Heart left ventricle (tissue), 16 donors: ENCODE measurements around the gene RPS6KB2. TPM values are rescaled to one million over a fixed set of nuclear protein-coding genes. Genes with fewer than 3 reads are reported as not detected.

ENCODE experiments used
- ATAC-seq, 4 donors: fragments of 200-7000 bp; cut with Tn5 transposase; one replicate each; pipeline ENCODE4 v1.9.1; 2020 to 2022; ENCODE audit warnings: moderate library complexity in 4 of 4, mild to moderate bottlenecking in 3 of 4, moderate number of reproducible peaks in 1 of 4
- DNase-seq, 5 donors: peaks; one replicate each; pipeline ENCODE4 v3.0.0-alpha.2; 2020
- H3K27ac ChIP-seq, 12 donors: fragments of 200-600 bp; sonication (generic) in 4 of 12; one replicate each; pipeline versions ENCODE4 v1.5.0 to v1.8.0; 2016 to 2022; ENCODE audit warnings: mild to moderate bottlenecking in 2 of 12
- H3K27me3 ChIP-seq, 9 donors: fragments of 200-600 bp; sonication (generic) in 2 of 9; one replicate each; pipeline versions ENCODE4 v1.5.1 to v1.8.0; 2016 to 2022; ENCODE audit warnings: mild to moderate bottlenecking in 3 of 9
- H3K36me3 ChIP-seq, 9 donors: fragments of 200-600 bp; sonication (generic) in 2 of 9; one replicate each; pipeline versions ENCODE4 v1.5.0 to v1.8.0; 2018 to 2022; ENCODE audit warnings: mild to moderate bottlenecking in 2 of 9
- H3K4me1 ChIP-seq, 12 donors: fragments of 200-600 bp; sonication (generic) in 4 of 12; one replicate each; pipeline versions ENCODE4 v1.5.0 to v1.8.0; 2016 to 2022; ENCODE audit warnings: mild to moderate bottlenecking in 3 of 12
- H3K4me3 ChIP-seq, 12 donors: fragments of 200-600 bp; sonication (generic) in 4 of 12; one replicate each; pipeline versions ENCODE4 v1.5.0 to v1.8.0; 2017 to 2022; ENCODE audit warnings: mild to moderate bottlenecking in 9 of 12, moderate library complexity in 4 of 12
- H3K9me3 ChIP-seq, 12 donors: fragments of 200-600 bp; sonication (generic) in 4 of 12; one replicate each; pipeline versions ENCODE4 v1.5.0 to v1.8.0; 2016 to 2022; ENCODE audit warnings: mild to moderate bottlenecking in 1 of 12
- POLR2A ChIP-seq, 2 donors: fragments of 450-650 bp; IDR thresholded peaks; one replicate each; pipeline ENCODE4 v1.6.1; 2017; ENCODE audit warnings: antibody characterized with exemption in 2 of 2, mild to moderate bottlenecking in 2 of 2, moderate library complexity in 2 of 2
- WGBS, 4 donors: extraction: QIAGEN DNeasy Blood & Tissue Kit in 2 of 4; methylation state at CpG; one replicate each; pipeline versions ENCODE4 v1.1.5 to v1.1.7; 2013 to 2018; 5-methylcytosine and 5-hydroxymethylcytosine counted together
- intact Hi-C, 10 donors: fragments of 100-400 bp; cut with DNase I; formaldehyde crosslinking; loops; one replicate each; pipeline versions ENCODE4 v1.11.1 to v1.14.2; 2022
- polyA plus RNA-seq, 2 donors: library from polyadenylated mRNA; stranded (reverse); fragments of 200-250 nt; gene quantifications; one replicate each; pipeline ENCODE4 v1.2.3, GENCODE V29; 2013
- total RNA-seq, 9 donors: library from RNA; depleted of rRNA in 2 of 9; stranded (reverse); fragments of >200 nt in 2 of 9; fragmentation: NEBNext Ultra II Directional in 3 of 9; extraction: Animal tissue kit (Norgen Biotek cat#: 25700) in 3 of 9; gene quantifications; one replicate each; pipeline versions ENCODE4 v1.1.0 to v1.2.4, GENCODE V29; 2016 to 2023
- TF ChIP-seq, protein P1 (sequence below), 12 donors: fragments of 200-600 bp; sonication (generic) in 4 of 12; IDR thresholded peaks; one replicate each; pipeline versions ENCODE4 v1.5.0 to v1.8.0; 2018 to 2022; ENCODE audit warnings: antibody characterized with exemption in 12 of 12, mild to moderate bottlenecking in 5 of 12
- donor health status: ischemic (EF 13 %, LVEDD 7.1; RV severe dilation, severe dysfunction).
- donor health status: healthy with polysubstance abuse.
- donor health status: DM: no; HTN: yes; CAD: no.
- donor health status: DM: no; HTN: no; CAD: no.
- donor health status: ischemic (EF 25% LVEDD 6.9; RV normal size, moderate dysfunction).
- donor health status: ischemic (EF 25% LVEDD 5.7; RV mildly dilated, moderate dysfunction).
- donor health status: healthy.
- donor health status: DM: yes; HTN: yes; CAD: no.
- donor health status: ischemic (EF 35%, LVEDD 5.7; RV mildly dilated, moderate dysfunction).
- donor health status: nonischemic (EF 11% LVEDD 7.7; RV severe dilation, severe dysfunction).
- donor health status: DM: yes; HTN: yes; CAD: no.
- donor health status: PGD.
- donor health status: ischemic (EF 29% LVEDD 5.4; RV normal size, mild dysfunction).
- donor health status: nonischemic (EF 23%, LVEDD 6.1; RV moderate dilation, normal function).

Gene RPS6KB2
- total and polyA plus RNA-seq, 11 donors, result 19.3 to 36.0 (median 26.0) TPM

DNA sequence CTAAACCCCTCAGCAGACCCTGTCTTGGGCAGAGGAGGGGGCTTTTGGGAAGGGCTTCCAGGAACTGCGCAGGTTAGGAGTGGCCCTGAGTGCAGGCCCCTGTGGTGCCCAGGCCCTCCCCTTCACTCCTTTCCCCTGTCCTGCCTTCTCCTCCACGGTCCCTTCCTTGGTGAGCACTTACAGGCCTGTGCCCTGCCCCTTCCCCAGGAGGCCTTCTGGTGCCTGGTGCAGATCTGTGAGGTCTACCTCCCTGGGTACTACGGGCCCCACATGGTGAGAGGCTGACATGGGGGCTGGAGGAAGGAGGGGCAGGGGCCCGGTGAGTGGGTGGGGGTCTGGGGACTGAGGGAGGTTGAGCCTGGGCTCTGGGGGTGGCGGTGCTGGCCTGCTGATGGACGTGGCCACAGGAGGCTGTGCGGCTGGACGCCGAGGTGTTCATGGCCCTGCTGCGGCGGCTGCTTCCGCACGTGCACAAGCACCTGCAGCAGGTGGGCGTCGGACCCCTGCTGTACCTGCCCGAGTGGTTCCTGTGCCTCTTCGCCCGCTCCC lies 21.8 kb upstream of the RPS6KB2 start:
- no peak for ATAC-seq
- Histone ChIP-seq H3K9me3 (no peaks in the 10 kb centered on the region), H3K4me1 (peaks cover 0 to 47% (median 6%) of the 10 kb centered on the region in 12 donors), H3K36me3 (no peaks in the 10 kb centered on the region), H3K27ac (peak overlapping the region in 1 of 12 donors; percentile 91), H3K27me3 (peaks cover 0 to 28% (median 6%) of the 10 kb centered on the region in 9 donors), H3K4me3 (peak overlapping the region in 1 of 12 donors; percentile 50)
- intact Hi-C loops, result loop anchor here in 3 of 10 donors (10.0 kb wide), 1 partner anchor 58 kb away; the partner anchor contains the start of gene TMEM134 (in 3 of the 3)
- peak in 1 of 5 donors; percentile 65 for DNase-seq
- TF ChIP-seq POLR2A (IDR thresholded peaks at IDR 0.05), result no peak
- TF ChIP-seq, protein P1, sequence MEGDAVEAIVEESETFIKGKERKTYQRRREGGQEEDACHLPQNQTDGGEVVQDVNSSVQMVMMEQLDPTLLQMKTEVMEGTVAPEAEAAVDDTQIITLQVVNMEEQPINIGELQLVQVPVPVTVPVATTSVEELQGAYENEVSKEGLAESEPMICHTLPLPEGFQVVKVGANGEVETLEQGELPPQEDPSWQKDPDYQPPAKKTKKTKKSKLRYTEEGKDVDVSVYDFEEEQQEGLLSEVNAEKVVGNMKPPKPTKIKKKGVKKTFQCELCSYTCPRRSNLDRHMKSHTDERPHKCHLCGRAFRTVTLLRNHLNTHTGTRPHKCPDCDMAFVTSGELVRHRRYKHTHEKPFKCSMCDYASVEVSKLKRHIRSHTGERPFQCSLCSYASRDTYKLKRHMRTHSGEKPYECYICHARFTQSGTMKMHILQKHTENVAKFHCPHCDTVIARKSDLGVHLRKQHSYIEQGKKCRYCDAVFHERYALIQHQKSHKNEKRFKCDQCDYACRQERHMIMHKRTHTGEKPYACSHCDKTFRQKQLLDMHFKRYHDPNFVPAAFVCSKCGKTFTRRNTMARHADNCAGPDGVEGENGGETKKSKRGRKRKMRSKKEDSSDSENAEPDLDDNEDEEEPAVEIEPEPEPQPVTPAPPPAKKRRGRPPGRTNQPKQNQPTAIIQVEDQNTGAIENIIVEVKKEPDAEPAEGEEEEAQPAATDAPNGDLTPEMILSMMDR (IDR thresholded peaks at IDR 0.05), result no peak
- 88 to 91% (median 89%) methylated on average over 10 to 18 of the region's 18 CpGs for WGBS, 4 donors

DNA sequence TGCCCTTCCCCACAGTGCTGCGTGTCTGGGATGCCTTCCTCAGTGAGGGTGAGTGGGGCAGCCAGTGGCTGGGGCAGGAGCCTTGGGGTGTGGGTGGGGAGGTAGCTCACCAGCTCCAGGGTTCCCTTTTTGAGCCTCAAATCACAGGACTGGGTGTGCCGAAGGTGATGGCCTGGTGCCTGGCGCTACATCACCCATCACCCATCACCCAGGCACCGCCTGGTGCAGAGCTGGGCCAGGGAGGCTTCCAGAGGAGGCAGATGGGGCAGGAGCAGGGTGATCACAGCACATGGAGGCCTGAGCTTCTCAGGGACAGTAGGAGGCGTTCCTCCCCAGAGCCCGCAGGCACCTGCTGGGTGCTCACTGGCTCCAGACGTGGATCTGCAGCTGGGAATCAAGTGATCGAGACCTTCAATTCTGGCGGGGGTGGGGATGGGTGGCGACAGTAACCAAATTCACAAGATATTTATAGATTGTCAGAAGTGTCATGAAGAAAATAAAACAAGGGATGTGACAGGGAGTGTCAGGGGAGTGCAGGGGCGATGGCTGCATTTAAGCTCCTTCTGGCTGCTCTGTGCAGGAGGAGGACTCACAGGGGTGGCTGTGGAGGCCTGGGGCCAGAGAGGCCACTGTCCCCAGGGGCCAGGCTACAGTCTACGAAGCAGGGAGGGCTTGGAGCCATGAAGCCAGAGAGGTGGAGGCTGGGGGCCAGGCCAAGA lies 21.2 kb upstream of the RPS6KB2 start:
- intact Hi-C loops, result loop anchor here in 3 of 10 donors (10.0 kb wide), 1 partner anchor 58 kb away; the partner anchor contains the start of gene TMEM134 (in 3 of the 3)
- Histone ChIP-seq H3K27me3 (peaks cover 0 to 34% (median 6%) of the 10 kb centered on the region in 9 donors), H3K4me1 (peaks cover 0 to 45% (median 4%) of the 10 kb centered on the region in 12 donors), H3K9me3 (no peaks in the 10 kb centered on the region), H3K4me3 (peak overlapping the region in 1 of 12 donors; percentile 50), H3K36me3 (no peaks in the 10 kb centered on the region), H3K27ac (peak overlapping the region in 1 of 12 donors; percentile 91)
- DNase-seq (peak in 1 of 5 donors; percentile 56), ATAC-seq (peak in 2 of 4 donors; percentile 1 to 12)
- TF ChIP-seq, protein P1 (IDR thresholded peaks at IDR 0.05), result no peak
- no peak for TF ChIP-seq POLR2A (IDR thresholded peaks at IDR 0.05)
- WGBS, 4 donors, result 58 to 63% (median 59%) methylated on average over 10 to 12 of the region's 12 CpGs

- H3K4me3 ChIP-seq, result peak overlapping the region in 1 of 12 donors; percentile 50
- DNase-seq (no peak), ATAC-seq (no peak)
- H3K27ac ChIP-seq, result peak overlapping the region in 1 of 12 donors; percentile 91
- no peak for TF ChIP-seq POLR2A (IDR thresholded peaks at IDR 0.05)
- TF ChIP-seq, protein P1 (IDR thresholded peaks at IDR 0.05), result no peak
- peaks cover 0 to 39% (median 0%) of the 10 kb centered on the region in 12 donors for H3K4me1 ChIP-seq
- WGBS, 4 donors, result 56 to 79% (median 72%) methylated on average over 7 to 12 of the region's 12 CpGs
- H3K9me3 ChIP-seq, result no peaks in the 10 kb centered on the region
- H3K36me3 ChIP-seq, result no peaks in the 10 kb centered on the region
- intact Hi-C loops, result loop anchor here in 3 of 10 donors (10.0 kb wide), 1 partner anchor 57 kb away; the partner anchor contains the start of gene TMEM134 (in 3 of the 3)
- peaks cover 0 to 40% (median 10%) of the 10 kb centered on the region in 9 donors for H3K27me3 ChIP-seq
Observed at GRCh38 chr11:67407688-67408163, 20.6 kb upstream of the RPS6KB2 start.
